HUES6 (cell line): ENCODE measurements around the gene CC2D2A.

Experiments used
- H3K27ac ChIP-seq: 2 replicates; pipeline ENCODE4 v1.7.0; 2013; ENCODE audit warnings: low read depth, mild to moderate bottlenecking, low read length, inconsistent platforms
- H3K27me3 ChIP-seq: 2 replicates; pipeline ENCODE4 v1.6.1; 2013; ENCODE audit warnings: low read length; ENCODE audit not compliant: control insufficient read depth, insufficient read depth
- H3K36me3 ChIP-seq: 2 replicates; pipeline ENCODE4 v1.6.1; 2013; ENCODE audit warnings: low read length; ENCODE audit not compliant: control insufficient read depth, insufficient read depth
- H3K4me1 ChIP-seq: 2 replicates; pipeline ENCODE4 v1.6.1; 2013; ENCODE audit warnings: low read length; ENCODE audit not compliant: control insufficient read depth, insufficient read depth
- H3K4me3 ChIP-seq: 2 replicates; pipeline ENCODE4 v1.5.1; 2013; ENCODE audit warnings: low read depth, low read length
- H3K9ac ChIP-seq: one replicate; pipeline ENCODE4 v1.6.1; 2013; ENCODE audit warnings: mild to moderate bottlenecking, low read length
- H3K9me3 ChIP-seq: 2 replicates; pipeline ENCODE4 v1.6.1; 2013; ENCODE audit warnings: low read depth, low read length; ENCODE audit not compliant: control insufficient read depth, insufficient read depth

CC2D2A gene

DNA sequence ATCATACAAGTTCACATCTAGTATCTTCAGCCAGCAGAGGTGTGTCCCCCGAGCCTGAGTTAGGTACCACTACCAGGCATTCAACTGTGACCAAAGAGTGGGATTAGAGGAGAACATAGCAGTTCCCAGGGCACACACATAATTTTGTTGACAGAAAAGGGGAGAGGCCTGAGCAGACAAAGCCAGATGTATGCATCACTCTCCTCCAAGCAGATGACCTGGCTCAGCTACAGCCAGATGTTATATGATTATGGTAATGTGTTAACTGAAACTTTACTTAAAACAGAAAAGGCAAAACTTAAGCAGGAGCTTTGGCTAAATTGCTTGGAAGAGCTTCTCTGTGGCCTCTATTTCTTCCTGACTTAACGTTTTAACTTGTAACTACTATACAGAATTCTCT lies 88.9 kb downstream of the CC2D2A start:
- H3K4me1 ChIP-seq, result peaks cover 4% of the 10 kb centered on the region; the same call in 1 of the 2 replicates
- H3K27ac ChIP-seq, result no peak overlapping the region
- H3K4me3 ChIP-seq, result no peak overlapping the region
- H3K9me3 ChIP-seq, result no peaks in the 10 kb centered on the region
- peaks cover 14% of the 10 kb centered on the region; the same call in 1 of the 2 replicates for H3K36me3 ChIP-seq
- no peak overlapping the region for H3K9ac ChIP-seq
- H3K27me3 ChIP-seq, result no peaks in the 10 kb centered on the region

DNA sequence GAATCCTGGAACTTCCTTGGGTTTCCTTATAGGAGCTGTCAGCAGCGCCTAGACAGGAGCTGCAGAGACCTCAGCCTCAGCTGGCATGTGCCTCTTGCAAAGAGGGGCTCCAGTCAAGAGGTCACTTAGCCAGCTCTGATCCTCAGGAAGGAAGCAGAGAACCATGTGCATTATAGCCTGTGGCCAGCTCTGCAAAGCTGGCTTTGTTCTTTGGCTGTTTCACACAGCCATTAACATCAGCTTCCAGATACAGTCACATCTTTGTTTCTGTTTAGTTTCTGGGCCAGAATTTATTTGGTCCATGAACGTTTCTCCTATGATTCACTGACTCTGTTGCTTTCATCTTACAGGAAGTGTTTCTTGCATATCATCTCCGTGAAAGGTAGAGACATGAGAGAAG lies 92.4 kb downstream of the CC2D2A start:
- Histone ChIP-seq H3K4me1 (no peaks in the 10 kb centered on the region), H3K9ac (no peak overlapping the region), H3K27me3 (no peaks in the 10 kb centered on the region), H3K27ac (no peak overlapping the region), H3K4me3 (no peak overlapping the region), H3K9me3 (no peaks in the 10 kb centered on the region), H3K36me3 (no peaks in the 10 kb centered on the region; the same call in 1 of the 2 replicates)

DNA sequence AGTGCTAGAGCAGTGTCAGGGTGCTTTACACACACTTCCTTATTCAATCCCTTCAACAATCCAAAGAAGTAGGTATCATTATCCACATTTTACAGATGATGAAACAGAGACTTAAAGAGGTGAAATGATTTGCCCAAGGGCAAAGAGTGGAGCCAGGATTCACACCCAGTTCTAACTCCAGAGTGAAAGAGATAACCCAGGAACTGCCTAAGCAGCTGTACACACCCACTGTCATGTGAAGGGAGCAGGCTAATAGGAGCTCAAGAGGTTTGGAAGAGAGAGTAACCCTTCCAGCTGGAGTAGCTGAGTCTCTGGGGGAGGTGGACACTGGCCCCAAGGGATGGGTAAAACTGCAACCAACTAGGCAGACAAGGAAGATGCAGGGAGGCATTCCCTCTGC lies 92.9 kb downstream of the CC2D2A start:
- H3K4me1 ChIP-seq, result no peaks in the 10 kb centered on the region
- no peak overlapping the region for H3K4me3 ChIP-seq
- H3K27me3 ChIP-seq, result no peaks in the 10 kb centered on the region
- H3K9me3 ChIP-seq, result no peaks in the 10 kb centered on the region
- peaks cover 2% of the 10 kb centered on the region; the same call in 1 of the 2 replicates for H3K36me3 ChIP-seq
- no peak overlapping the region for H3K27ac ChIP-seq
- no peak overlapping the region for H3K9ac ChIP-seq

DNA sequence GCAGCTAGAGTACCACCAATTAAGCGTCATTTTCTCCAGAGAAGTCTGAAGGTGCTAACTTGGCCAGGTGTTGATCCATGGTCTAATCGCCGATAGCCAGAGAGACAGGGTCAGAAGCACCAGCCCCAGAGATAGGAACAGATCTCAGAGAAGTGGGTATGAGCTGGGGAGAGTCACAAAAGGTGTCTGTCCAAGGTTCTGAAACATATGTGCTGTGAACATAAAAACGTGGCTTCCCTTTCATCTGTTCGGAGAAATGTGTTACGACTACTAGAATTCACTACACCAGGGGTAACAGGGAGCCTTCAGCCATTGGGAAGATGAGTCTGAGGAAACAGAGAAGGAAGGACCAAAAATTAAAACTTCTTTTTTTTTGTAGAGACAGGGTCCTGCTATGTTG lies 94.2 kb downstream of the CC2D2A start:
- Histone ChIP-seq H3K27me3 (no peaks in the 10 kb centered on the region), H3K27ac (no peak overlapping the region), H3K9ac (no peak overlapping the region), H3K9me3 (no peaks in the 10 kb centered on the region), H3K4me3 (no peak overlapping the region), H3K4me1 (no peaks in the 10 kb centered on the region), H3K36me3 (peaks cover 4% of the 10 kb centered on the region; the same call in 1 of the 2 replicates)

DNA sequence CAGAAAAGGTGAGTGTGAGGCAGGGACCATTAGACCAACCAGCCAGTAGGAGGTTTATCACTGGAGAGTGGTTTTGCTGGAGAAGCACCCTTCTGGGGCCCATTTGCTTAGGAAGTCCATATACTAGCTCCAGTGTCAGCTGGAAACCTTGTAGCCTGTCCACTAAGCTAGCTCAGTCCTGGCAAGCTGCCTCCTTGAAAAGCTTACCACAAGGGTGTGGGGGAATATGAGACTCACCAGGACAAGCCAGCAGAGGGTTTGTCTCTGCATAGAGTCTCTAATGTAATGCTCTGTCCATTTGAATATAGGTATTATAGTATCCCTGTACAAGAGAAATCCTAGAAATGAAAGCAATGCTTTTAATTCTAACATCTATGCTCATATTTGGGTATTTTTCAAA lies 99.1 kb downstream of the CC2D2A start:
- Histone ChIP-seq H3K9me3 (no peaks in the 10 kb centered on the region), H3K27me3 (no peaks in the 10 kb centered on the region), H3K36me3 (peaks cover 8% of the 10 kb centered on the region; the same call in 1 of the 2 replicates), H3K27ac (no peak overlapping the region), H3K4me1 (no peaks in the 10 kb centered on the region), H3K9ac (no peak overlapping the region), H3K4me3 (no peak overlapping the region)

DNA sequence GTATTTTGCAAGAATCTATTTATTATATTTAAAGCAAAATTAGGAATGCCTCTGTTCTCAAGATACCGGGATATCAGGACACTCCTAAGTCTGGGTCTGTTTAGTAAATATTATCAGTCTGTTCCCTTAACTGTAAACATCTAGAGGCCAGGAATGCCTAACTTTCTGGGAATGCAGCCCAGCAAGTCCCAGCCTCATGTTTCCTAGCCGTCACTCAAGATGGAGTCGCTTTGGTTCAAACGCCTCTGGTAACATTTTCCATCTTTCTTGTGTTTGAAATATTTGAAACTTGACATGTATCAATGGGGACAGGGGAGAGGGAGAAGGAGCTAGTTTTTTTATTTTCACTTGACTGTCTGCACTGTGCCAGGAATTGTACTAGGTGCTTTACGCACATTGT lies 100.1 kb downstream of the CC2D2A start:
- no peaks in the 10 kb centered on the region for H3K4me1 ChIP-seq
- no peaks in the 10 kb centered on the region for H3K9me3 ChIP-seq
- H3K27me3 ChIP-seq, result no peaks in the 10 kb centered on the region
- H3K4me3 ChIP-seq, result no peak overlapping the region
- H3K36me3 ChIP-seq, result peaks cover 8% of the 10 kb centered on the region; the same call in 1 of the 2 replicates
- no peak overlapping the region for H3K27ac ChIP-seq
- H3K9ac ChIP-seq, result no peak overlapping the region

DNA sequence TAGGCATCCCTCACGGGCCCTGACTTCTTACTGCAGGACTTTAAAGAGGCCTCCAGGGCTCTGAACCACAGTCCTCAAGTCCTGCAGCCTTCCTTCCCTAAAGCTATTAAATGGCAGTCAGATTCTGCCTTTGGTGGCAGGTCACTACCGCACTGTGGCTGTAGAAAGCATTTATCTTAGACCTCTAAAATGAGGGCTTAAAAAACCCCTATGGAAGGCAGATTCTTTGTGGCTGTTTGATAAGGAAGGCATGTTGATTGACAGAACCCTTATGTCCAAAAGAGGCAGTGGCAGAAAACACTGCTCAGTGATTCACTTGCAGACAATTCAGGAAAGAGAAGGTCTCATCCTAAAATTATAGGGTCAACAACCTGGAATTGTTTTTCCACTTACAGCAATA lies 106.3 kb downstream of the CC2D2A start:
- Histone ChIP-seq H3K9me3 (no peaks in the 10 kb centered on the region), H3K27me3 (no peaks in the 10 kb centered on the region), H3K4me1 (no peaks in the 10 kb centered on the region), H3K4me3 (no peak overlapping the region), H3K36me3 (no peaks in the 10 kb centered on the region), H3K9ac (no peak overlapping the region), H3K27ac (no peak overlapping the region)

DNA sequence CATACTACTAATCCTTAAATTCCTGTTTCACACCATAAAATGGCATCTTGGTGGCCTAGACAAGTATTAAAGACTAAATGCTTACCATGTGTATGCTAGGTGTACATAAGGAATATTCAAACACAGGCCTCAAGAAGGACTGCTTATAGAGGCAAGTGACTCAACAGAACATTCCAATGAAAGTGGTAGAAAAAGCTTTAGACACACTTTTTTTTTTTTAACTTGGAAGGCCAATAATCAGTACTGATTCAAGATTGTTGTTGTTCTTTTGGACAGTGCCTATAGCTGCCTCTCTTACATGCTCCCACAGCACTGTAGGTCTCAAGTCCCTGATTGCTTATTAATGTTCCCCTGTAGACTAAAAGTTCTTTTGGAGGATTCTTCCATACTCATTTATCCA lies 107.8 kb downstream of the CC2D2A start:
- no peaks in the 10 kb centered on the region for H3K27me3 ChIP-seq
- no peak overlapping the region for H3K9ac ChIP-seq
- H3K4me1 ChIP-seq, result no peaks in the 10 kb centered on the region
- no peak overlapping the region for H3K27ac ChIP-seq
- no peak overlapping the region for H3K4me3 ChIP-seq
- no peaks in the 10 kb centered on the region for H3K36me3 ChIP-seq
- H3K9me3 ChIP-seq, result no peaks in the 10 kb centered on the region

DNA sequence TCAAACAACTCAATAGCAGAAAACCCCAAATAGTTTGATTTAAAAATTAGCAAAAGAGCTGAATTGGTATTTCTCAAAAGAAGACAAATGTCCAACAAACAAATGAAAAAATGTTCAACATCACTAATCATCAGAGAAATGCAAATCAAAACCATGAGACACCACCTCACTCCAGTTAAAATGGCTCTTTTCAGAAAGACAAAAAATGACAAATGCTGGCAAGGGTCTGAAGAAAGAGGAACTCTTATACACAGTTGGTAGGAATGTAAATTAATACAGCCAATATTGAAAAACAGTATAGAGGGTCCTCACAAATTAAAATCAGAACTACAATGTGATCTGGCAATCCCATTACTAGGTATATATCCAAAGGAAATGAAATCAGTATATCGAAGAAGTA lies 115.1 kb downstream of the CC2D2A start:
- Histone ChIP-seq H3K27ac (no peak overlapping the region), H3K27me3 (no peaks in the 10 kb centered on the region), H3K9me3 (peaks cover 8% of the 10 kb centered on the region), H3K36me3 (no peaks in the 10 kb centered on the region), H3K9ac (no peak overlapping the region), H3K4me1 (no peaks in the 10 kb centered on the region), H3K4me3 (no peak overlapping the region)

DNA sequence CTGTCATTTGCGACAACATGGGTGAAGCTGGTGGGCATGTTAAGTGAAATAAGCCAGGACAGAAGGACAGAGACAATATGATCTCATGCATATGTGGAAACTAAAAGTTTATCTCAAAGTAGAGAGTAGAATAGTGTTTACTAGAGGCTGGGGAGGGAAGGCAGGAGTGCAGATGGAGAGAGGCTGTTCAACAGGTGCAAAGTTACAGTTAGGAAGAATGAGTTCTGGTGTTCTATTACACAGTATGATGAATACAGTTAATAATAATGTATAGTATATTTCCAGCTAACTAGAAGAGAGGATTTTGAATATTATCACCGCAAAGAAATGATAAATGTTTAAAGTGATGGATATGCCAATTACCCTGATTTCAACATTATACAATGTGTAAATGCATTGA lies 115.6 kb downstream of the CC2D2A start:
- Histone ChIP-seq H3K36me3 (no peaks in the 10 kb centered on the region), H3K9ac (no peak overlapping the region), H3K4me1 (no peaks in the 10 kb centered on the region), H3K27me3 (no peaks in the 10 kb centered on the region), H3K27ac (no peak overlapping the region), H3K9me3 (peaks cover 8% of the 10 kb centered on the region), H3K4me3 (no peak overlapping the region)

DNA sequence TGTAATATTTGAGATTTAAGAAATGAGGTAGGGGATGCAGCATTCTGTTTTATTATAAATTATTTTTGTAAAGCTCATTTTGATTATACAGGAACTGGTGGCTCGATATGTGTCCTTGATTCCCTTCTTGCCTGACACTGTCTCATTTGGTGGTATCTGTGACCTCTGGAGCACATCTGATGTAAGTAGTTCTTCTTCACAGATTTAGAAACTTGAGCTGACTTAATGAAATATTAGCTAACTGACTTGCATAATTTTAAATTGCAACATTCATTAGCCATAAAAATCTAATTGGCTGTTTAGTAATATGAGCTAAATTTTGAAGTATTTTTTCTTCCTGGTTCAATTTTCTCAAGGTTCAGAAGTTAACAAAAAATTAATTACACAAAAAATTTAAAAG lies 116.4 kb downstream of the CC2D2A start:
- Histone ChIP-seq H3K4me1 (no peaks in the 10 kb centered on the region), H3K27ac (no peak overlapping the region)

DNA sequence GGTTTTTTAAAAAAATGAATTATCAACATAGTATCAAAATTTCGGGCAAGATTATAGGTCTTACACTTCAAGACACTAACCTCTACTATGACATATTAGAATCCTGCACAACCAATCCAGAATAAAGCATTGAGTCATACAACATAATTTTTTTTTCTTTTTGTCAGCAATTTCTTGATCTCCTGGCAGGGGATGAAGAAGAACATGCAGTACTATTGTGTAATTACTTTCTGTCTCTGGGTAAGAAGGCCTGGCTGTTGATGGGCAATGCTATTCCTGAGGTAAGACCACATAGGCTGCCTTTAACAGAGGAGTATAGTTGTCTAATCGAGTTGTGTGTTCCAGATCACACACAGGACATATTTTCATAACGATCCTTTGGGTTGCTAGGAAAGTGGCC lies 118.0 kb downstream of the CC2D2A start:
- H3K4me3 ChIP-seq, result no peak overlapping the region
- peaks cover 7% of the 10 kb centered on the region; the same call in 1 of the 2 replicates for H3K4me1 ChIP-seq
- H3K9ac ChIP-seq, result no peak overlapping the region
- no peaks in the 10 kb centered on the region for H3K27me3 ChIP-seq
- H3K9me3 ChIP-seq, result peaks cover 8% of the 10 kb centered on the region
- H3K36me3 ChIP-seq, result no peaks in the 10 kb centered on the region
- H3K27ac ChIP-seq, result no peak overlapping the region

More for the DNA sequence above, 116.4 kb downstream of the CC2D2A start:
- H3K27me3 ChIP-seq, result no peaks in the 10 kb centered on the region
- H3K4me3 ChIP-seq, result no peak overlapping the region
- peaks cover 8% of the 10 kb centered on the region for H3K9me3 ChIP-seq
- H3K9ac ChIP-seq, result no peak overlapping the region
- H3K36me3 ChIP-seq, result no peaks in the 10 kb centered on the region
